Measurements from ENCODE around the gene CHRNA3.
A peak's percentile ranks its signal among the peaks of the same experiment; 100 is the strongest.

Gene CHRNA3

DNA sequence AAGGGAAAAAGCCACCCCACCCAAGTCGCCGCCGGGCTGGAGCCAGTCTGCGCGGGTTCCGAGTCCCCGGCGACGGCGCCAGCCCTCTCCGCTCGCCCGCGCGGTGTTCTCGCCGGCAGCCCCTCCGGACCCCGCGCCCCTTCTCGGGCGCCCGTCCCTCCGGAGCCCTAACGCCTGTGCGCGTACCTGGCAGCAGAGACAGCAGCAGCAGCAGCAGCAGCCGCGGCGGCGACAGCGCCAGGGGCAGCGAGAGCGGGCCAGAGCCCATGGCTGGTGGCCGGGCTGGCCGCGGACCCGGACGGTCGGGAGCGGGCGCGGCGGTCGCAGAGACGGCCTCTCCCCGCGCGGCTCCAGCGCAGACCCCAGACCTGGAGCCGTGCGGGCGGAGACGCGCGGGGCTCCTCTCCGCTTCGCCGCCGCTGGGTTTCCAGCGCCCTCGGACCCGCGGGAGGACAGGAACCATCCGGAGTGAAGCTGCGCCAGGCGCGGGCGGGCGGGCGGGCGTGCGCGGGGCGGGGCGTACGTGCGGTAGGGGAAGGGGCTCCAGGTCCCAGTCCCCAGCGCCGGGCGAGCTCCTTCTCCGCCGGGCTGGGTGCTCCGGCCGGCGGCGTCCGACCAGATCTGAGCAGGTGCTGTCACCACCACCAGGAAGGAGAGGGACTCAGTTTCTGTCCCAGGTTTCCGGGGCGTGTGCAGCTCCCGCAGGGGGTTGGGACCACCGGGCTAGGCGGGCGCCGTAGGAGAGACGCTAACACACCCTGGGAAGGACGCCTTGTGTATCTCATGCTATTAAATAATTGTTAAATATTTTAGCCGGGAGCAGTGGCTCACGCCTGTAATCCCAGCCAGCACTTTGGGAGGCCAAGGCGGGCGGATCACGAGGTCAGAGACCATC, at the start of gene CHRNA3:
Gene CHRNA3, minus strand, starts transcription at position 470 of the 895 bp plus-strand sequence. Its CDS starts 202 bp downstream, at position 268.
- DNase-seq: peak; percentile 52

DNA sequence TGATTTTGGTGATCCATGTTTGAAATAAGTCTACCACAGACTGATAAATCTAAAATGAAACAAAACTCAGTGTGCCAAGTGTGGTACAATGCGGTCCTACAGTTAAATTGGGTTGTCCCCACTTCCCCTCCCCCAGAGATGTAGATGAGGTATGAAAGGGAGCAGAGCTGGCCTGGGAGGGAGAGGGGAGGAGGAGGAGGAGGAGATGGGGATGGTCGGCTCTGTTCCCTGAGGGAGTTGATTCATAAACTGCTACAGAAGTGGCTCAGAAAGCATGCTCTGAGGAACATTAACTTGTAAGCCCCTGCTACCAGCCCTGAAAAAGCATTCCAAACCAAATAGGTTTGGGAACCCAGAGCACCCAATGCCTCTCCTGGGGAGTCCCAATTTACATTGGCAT, 48.2 kb upstream of the CHRNA3 start:
- DNase-seq: no peak

DNA sequence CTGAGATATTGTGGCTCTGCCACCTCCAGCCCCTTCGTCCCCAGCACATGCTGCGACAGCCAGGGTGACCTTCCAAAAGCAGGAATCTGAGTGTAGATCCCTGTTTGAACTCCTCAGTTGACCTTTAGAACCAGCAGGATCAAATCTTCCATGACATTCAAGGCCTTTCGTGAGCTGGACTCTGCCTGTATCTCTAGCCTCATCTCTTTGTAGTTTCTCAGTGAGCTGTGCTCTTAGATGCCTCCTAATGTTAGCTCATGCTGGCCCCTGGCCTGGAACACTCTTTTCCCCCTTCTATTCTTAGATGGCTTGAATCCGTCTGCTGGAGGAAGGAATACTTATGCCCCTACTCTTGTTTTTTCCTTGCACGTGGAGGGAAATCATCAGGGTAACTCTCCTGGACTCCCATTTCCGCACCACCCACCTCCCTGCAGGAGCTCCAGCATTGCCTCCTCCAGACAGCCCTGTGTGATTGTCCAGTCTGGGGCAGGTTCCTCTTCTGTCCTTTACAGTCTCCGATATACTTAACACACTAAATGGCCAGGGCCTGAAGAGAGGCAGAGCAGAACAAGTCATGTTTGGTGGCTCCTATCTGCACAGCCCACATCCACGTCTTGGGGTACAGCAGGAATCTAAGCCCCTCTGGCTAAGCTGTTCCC, 46.9 kb upstream of the CHRNA3 start:
- no peak for DNase-seq

DNA sequence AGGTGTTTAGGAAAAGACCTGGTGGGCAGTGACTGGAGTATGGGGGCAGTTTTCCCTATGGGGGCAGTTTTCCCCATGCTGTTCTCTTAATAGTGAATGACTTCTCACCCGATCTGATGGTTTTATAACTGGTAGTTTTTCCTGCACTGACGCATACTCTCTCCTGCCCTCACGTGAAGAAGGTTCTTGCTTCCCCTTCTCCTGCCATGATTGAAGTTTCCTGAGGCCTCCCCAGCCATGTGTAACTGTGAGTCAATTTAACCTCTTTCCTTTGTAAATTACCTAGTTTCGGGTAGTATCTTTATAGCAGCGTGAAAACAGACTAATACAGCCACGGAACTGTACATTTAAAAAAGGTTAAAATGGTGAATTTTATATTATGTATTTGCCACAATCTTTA, 45.2 kb upstream of the CHRNA3 start:
- DNase-seq: no peak

DNA sequence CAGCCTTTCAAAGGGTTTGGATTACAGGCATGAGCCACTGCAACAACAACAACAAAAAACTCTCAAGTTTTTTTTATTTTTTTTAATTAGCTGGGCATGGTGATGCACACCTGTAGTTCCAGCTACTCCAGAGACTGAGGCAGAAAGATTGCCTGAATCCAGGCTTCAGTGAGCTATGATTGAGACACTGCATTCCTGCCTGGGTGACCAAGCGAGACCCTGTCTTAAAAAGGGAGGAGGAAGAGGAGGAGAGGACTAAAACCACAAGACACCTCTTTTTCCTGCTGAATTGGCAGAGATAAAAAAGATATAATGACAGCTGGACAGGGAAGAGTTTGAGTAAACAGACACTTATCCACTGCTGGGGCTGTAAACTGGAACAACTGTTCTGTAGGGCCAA, 42.9 kb upstream of the CHRNA3 start:
- DNase-seq: no peak

DNA sequence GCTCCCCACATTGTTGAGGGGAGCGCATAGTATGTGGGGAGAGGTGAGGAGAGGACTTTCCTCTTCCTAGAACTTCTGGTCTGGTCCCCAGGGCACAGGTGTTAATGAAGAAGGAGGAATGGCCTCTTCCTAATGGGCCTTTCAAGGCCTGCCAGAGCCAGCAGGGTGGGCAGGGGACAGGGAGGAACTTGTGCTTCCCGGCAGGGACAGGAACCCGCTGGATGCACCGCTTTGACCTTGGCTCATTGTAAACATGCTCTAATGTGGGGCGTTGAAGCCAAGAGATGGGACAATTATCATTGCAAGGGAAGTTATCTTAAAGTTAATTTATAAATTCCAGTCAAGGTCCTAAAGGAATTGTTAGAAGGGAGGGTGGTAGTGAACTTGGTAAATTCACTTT, 41.2 kb upstream of the CHRNA3 start:
- no peak for DNase-seq

DNA sequence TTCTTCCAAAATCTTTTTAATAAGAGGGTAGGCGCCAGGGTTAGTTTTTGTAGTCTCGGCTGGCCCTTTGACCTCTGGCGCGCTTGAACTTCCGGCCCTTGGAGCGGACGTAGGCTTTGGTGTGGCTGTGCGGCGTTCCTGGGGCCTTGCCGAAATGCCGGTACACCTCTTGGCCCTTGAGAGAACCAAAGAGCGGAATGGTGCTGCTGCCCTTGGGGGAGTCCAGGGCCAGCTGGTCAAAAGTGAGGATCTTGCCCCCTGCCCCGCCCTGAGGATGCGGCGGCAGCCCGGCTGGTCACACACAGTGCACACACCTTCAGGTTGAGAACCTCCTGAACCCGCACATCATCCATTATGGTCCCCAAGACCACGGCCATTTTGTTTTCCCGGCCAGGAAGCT, 40.2 kb upstream of the CHRNA3 start:
- DNase-seq: no peak

DNA sequence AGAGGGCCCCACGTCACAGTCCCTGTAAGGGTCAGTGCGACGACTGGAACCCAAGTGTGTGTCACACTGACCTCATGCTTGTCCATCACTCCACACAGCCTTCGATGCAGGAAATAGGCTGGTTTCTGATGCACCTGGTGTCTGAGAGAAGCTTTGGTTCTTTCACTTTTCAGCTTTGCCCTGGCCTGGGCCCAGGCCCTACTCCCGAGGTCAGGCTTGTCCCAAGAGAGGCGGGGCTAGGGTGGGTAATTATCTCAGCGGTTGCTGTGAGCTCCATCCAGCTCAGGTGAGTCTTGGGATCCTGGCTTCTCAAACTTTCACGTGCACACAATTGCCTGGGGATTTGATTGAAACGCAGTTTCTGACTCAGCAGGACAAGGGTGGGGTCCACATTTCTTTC, 39.8 kb upstream of the CHRNA3 start:
- DNase-seq: no peak

DNA sequence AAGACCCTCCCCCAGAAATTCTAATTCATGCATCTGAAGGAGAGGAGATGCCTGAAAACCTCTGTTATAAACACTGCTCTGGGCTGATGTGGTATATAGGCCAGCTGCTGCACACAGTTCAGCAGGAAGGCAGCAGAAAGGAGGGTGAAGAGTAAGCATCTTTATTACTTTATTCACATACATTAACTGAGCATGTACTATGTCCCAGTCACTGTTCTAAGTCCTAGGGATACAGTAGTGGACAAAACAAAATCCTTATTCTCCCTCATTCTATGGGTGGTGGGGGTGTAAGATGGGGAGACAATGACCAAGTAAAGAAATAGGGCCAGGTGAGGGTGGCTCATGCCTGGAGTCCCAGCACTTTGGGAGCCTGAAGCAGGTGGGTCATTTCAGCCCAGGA, 38.0 kb upstream of the CHRNA3 start:
- no peak for DNase-seq

DNA sequence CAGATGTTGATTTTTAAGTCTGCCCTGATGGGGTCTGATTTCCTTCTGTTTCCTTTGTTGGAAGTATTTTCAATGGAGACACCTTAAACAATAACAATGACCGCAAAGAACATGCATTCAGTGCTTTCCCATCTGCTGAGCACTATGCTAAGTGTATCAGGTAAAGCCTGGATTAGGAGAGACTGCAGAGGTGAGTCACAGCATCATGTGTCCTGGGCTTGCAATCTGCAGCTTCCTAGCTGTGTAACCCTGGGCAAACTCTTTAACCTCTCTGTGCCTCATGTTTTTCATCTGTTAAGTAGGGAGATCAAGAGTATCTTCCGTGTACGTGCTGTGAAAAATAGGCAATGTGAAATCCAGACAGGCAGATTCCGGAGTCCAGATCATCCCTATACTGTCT, 33.5 kb upstream of the CHRNA3 start:
- DNase-seq: no peak

DNA sequence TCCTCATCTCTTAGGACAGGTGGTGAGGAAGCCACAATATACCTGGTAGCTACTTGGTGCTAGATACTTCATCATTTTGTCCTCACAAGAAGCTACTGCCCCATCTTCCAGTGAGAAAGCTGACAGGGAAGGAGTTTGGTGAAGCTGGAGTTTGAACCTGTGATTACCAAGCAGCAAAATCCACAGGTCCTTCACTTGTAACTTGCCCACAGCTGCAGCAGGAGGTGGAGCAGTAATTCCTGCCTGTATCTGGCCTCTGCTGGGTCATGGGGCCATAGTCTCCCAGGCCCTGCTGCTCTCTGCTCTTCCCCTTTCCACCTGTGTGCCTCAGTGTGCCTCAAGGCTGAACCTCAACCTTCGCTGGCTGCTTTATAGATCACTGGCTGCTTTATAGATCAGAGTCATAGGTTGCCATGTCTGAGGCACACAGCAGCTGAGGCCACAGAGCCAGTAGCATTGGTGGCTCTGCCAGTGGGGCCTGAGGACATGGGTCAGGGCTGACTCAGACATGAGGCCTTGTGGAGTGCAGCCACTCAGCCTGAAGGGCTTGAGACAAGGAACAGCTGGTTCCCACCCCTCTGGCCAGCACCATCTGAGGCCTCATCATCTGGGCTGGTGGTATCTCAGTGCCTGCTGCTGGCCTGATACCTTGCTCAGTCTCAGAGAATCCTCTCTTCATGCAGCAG, 31.3 kb upstream of the CHRNA3 start:
- no peak for DNase-seq

DNA sequence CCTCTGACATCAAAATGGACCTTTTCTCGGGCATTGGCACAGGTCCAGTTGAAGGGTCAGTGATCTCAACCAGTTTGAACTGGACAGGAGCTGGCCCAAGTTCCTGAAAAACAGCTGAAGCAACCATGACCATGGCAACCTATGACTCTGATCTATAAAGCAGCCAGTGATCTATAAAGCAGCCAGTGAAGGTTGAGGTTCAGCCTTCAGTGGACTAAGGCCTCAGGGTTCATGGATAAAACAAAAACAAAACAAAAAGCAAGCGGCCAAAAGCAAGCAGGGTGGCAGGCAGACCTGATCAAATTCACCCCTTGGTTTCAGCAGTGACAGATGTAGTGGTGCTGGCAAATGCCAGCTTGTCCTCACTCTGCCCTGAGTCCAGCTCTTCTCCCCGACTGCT, 30.2 kb upstream of the CHRNA3 start:
- no peak for DNase-seq

DNA sequence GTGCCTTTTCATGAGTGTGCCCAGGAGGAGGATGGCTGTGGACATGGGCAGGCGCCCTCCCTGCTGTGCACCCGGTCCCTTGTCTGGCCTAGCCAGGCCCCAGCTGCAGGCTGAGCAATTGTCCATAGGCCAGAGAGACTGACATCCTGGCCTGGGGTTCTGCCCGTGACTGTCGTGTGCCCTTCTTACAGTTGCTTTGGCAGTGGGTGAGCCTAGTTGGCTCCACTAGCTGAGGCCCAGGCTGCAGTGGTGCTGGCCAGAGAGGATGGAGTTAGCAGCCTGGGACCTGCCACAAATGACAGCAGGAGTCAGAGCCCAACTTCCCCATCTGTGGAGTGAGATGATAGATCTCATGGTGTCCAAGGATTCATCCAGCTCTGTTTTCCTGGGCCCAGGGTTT, 29.2 kb upstream of the CHRNA3 start:
- no peak for DNase-seq

DNA sequence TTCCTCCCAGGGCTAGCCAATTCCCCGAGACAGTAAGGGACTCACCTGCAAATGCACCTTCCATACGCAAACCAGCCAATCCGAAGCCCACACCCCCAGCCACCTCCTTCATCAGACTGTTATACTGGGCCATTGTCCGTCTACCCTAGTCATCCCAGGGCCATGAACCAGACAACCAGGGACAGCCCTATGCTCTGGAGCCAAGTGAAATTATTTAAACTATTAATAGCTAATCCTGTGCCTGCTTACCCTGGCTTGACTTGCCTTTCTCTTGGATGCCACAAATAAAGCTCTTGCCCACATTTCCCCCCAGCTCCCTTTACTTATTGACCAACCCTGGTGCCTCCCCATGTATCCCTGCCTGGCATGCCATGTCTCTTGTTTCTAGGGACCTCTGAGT, 24.2 kb upstream of the CHRNA3 start:
- DNase-seq: no peak

DNA sequence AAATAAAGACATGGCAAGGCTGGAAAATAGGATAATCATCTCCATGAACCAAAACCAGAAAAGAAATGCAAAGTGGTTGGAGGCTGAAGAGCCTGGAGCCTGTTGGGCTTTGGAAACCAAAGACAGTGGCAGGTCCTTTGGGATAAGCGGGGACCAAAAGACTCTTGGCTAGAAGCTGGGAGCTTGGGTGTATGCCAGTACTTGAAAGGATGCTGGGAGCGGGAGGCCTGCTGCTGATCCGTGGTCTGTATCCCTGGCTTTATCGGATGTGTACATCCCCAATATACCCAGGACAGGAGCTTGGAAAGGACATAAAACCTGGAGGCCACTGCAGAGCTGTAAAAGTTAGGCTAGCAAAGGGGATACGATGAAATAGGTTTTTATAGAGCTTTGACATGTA, 21.5 kb upstream of the CHRNA3 start:
- no peak for DNase-seq

DNA sequence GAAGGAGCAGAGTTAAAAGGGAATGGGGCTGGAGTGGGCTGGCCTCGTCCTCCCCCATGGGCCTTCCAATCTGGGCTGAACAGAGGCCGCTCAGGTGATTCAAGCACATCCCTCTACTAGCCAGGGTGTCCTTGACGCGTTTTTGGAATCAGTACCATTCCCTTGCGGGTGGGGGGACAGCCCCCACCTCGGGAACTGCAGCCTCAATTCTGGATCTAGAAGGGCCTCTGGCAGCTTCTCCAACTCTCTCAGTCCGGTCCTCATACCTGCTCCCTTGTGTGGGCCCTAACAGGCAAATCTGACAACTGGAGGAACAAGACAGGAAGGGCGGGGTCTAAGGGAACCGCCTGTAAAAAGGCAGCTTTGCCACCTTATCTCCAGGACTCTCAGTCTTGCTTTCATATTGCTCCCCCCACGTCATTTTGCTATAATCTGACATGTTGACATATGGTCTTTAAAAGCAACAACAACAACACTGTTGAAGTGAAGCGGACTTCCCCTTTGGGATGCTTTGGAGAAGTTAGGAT, 21.0 kb upstream of the CHRNA3 start:
- DNase-seq: no peak

DNA sequence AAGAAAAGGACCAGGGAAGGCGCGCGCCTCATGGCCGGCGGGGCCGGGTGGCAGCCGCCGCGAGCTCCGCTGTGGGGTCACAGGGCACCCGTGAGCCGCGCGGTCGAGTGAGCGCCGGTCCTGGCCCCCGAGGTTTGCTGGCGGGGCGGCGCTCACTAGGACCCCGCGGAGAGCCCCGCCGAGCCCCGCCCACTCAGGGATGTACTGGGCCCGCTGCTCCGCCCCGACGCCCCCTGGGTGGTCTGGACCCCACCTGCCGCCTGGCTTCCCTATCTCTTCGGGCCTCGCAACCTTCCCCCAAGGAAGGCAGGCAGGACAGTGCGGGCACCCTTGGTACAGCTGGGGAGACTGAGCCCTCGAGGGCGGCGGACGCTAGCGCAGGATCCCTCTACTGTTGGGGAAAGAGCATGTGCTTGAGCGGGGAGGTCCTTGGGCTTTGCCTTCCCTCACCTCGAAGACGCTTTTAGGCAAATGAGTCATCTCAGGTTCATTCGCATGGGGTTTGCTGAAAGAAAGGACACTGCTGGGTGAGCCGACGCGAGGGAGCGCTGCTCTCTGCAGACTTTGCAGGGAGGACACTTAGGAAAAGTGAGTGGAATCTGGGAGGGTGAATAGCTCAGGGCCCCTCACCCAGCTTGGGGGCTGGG, 20.4 kb upstream of the CHRNA3 start, which contains the start of gene CHRNB4:
Gene CHRNB4, minus strand, starts transcription at position 109 of the 647 bp plus-strand sequence. Its CDS starts 77 bp downstream, at position 32.
- DNase-seq: peak; percentile 63

DNA sequence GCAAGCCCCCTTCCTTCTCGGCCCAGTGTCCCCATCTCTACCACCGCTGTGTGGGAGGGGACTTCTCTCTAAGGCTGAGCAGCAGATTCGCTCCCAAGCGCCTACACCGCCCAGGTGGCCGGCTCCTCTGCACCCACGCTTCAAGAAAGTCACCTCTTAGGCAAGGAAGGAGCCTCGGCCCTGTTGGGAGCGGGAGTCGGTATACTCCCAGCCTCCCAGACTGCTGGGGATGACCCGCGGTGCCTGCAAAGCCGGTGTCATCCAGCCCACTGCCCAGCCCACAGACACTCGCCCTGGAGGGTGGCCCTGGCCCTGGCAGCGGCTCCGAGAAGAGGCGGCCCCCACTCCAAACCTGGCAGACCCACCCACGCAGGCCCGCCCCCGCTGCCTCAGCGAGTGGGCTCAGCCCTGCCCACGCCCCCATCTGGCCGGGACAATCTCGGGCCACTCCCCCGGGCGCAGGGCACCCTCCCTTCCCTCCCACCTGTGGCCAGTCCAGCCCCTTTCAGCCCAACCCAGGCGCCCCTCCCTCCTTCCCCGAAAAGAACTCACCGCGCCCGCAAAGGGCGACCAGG, 19.8 kb upstream of the CHRNA3 start:
- no peak for DNase-seq

DNA sequence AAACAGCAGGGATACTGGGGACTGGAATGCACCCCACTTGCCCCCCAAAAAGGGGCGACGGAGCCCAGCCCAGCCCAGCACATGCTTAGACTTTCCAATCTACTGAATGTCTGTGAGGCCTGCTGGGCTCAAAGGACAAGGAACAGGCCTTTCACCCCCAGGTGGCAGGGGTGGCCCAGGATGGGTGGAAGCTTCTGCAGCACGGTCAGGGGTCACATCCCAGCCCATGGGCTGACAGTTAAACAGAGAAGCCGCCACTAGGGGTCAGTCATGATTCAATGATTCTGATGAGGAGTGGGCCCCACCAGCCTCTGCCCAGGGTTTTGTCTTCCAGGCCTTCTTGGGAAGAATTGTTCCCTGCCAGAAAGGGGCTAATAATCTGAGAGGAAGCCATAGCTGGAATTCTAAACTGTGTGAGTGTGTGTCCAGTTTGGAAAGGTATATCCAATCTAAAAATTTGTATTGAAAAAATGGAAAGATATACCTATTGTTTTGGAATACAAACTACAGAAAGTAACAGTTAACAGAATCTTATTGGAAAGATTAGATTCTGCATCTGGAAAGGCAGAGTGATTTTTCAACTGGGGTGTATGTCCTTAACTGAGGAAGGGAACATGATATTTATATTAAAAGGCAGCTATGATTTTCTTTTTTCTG, 18.0 kb upstream of the CHRNA3 start:
- peak; percentile 78 for DNase-seq

DNA sequence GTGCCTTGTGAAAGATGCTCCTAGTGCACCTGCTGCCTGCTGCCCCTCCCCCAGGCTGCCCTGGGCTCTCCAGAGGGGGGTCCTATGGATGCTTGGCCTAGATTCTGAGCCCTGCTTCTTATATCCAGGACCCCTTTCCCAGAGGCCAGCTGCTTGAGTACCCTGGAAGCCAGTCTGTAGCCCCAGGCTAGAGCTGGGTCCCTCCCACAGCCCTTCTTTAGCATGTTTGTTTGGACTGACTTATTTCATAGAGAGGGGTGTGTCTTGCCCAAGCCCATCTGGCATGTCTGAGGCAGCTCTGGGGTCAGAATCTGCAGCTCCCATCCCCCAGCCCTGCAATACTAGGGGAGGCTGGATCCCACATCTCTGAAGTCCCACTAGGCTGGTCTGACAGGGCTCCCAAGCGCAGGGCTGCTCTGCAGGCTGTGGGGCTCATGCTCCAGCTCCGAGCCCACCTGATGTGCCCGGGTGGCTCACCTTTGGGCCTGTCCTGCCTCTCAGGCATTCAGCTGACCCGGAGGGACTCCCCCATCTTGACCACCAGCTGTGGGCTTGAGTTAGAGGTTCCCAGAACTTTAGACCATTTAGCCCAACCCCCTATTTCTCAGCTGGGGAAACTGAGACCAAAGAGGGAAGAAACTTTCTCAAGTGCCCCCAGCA, 17.1 kb upstream of the CHRNA3 start:
- no peak for DNase-seq

DNA sequence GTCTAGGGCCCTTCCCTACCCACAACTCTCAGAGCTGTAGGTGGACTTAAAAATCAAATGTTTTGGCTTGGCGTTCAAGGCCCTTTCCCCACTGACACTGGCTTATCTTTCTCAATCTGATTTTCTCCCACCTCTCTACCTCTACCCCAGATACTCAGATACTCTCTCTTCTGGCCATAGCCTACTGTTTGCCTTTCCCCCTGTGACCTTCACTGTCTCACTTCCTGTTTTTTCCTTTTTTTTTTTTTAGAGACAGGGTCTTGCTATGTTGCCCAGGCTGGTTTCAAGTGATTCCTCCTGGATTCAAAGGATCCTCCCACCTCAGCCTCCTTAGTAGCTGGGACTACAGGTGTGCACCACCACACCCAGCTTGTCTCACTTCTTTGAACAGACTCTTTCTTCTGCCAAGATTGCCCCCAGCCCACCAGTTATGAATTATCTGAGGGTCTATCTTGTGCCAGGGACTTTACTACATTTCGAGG, 15.6 kb upstream of the CHRNA3 start:
- DNase-seq: no peak
